Neural cell (in vitro differentiated cells): ENCODE data around the gene ROBO1. TPM values are rescaled to one million over a fixed set of nuclear protein-coding genes. Genes with fewer than 3 reads are reported as not detected.

Experiments used
- H2AFZ ChIP-seq: fragments of 200-600, 300-800 bp; sonication (generic), shearing (Covaris generic); 2 replicates; pipeline ENCODE4 v1.6.0; 2014; ENCODE audit warnings: low read depth, mild to moderate bottlenecking, antibody characterized with exemption, low read length, moderate library complexity
- H3F3A ChIP-seq: fragments of 200-600 bp; shearing (Covaris generic); 2 replicates; pipeline ENCODE4 v1.6.1; 2016; ENCODE audit warnings: mild to moderate bottlenecking, moderate library complexity, mixed read lengths, antibody characterized with exemption, low read length; ENCODE audit not compliant: insufficient read depth, poor library complexity, severe bottlenecking
- H3K27ac ChIP-seq: fragments of 200-600, 300-800 bp; sonication (generic), shearing (Covaris generic); 2 replicates; pipeline ENCODE4 v1.5.1; 2014; ENCODE audit warnings: mild to moderate bottlenecking, low read length, moderate library complexity
- H3K27me3 ChIP-seq: fragments of 300-800, 200-600 bp; sonication (generic), shearing (Covaris generic); 2 replicates; pipeline ENCODE4 v1.6.0; 2014; ENCODE audit warnings: mild to moderate bottlenecking, low read depth, low read length, moderate library complexity; ENCODE audit not compliant: insufficient read depth
- H3K36me3 ChIP-seq: fragments of 300-800, 200-600 bp; sonication (generic), shearing (Covaris generic); 2 replicates; pipeline ENCODE4 v1.5.1; 2014; ENCODE audit warnings: mild to moderate bottlenecking, antibody characterized with exemption, low read length, moderate library complexity; ENCODE audit not compliant: insufficient read depth
- H3K4me2 ChIP-seq: fragments of 300-800, 200-600 bp; sonication (generic), shearing (Covaris generic); 2 replicates; pipeline ENCODE4 v1.6.0; 2014; ENCODE audit warnings: mild to moderate bottlenecking, low read length
- H3K4me3 ChIP-seq: fragments of 300-800, 200-600 bp; sonication (generic), shearing (Covaris generic); 2 replicates; pipeline ENCODE4 v1.5.1; 2014; ENCODE audit warnings: mild to moderate bottlenecking, low read length, moderate library complexity
- H3K79me2 ChIP-seq: fragments of 200-600 bp; shearing (Covaris generic); replicated peaks from 2 replicates; pipeline ENCODE4 v1.6.0; 2014; ENCODE audit warnings: mild to moderate bottlenecking, low read length, moderate library complexity; ENCODE audit not compliant: insufficient read depth
- H3K9ac ChIP-seq: fragments of 300-800, 200-600 bp; sonication (generic), shearing (Covaris generic); 2 replicates; pipeline ENCODE4 v1.6.1; 2016; ENCODE audit warnings: mild to moderate bottlenecking, low read length, mixed read lengths
- H3K9me2 ChIP-seq: fragments of 200-600 bp; shearing (Covaris generic); 2 replicates; pipeline ENCODE4 v1.6.1; 2016; ENCODE audit warnings: mild to moderate bottlenecking, low read length, mixed read lengths; ENCODE audit not compliant: insufficient read depth
- H3K9me3 ChIP-seq: fragments of 200-600, 300-800 bp; sonication (generic), shearing (Covaris generic); 2 replicates; pipeline ENCODE4 v1.6.1; 2016; ENCODE audit warnings: mild to moderate bottlenecking, mixed run types, low read length, moderate library complexity, mixed read lengths
- H4K20me1 ChIP-seq: fragments of 200-600 bp; shearing (Covaris generic); 2 replicates; pipeline ENCODE4 v1.6.1; 2016; ENCODE audit warnings: mild to moderate bottlenecking, mixed run types; ENCODE audit not compliant: insufficient read depth
- EP300 ChIP-seq: fragments of 450-650 bp; conservative IDR thresholded peaks from 2 replicates; pipeline ENCODE4 v1.6.1; 2014; ENCODE audit warnings: antibody characterized with exemption, mild to moderate bottlenecking, moderate library complexity; ENCODE audit not compliant: poor library complexity, severe bottlenecking
- EZH2 ChIP-seq: fragments of 200-600, 300-800 bp; shearing (Covaris generic), sonication (generic); IDR thresholded peaks from 2 replicates; pipeline ENCODE4 v1.6.1; 2014; ENCODE audit warnings: antibody characterized with exemption, low read length, borderline replicate concordance, mild to moderate bottlenecking; ENCODE audit not compliant: insufficient read depth, poor library complexity, severe bottlenecking
- MXI1 ChIP-seq: fragments of 450-650 bp; conservative IDR thresholded peaks from 2 replicates; pipeline ENCODE4 v1.6.1; 2014; ENCODE audit warnings: antibody characterized with exemption, mild to moderate bottlenecking; ENCODE audit not compliant: poor library complexity, severe bottlenecking
- POLR2AphosphoS5 ChIP-seq: IDR thresholded peaks from 2 replicates; pipeline ENCODE4 v1.6.1; 2012
- RAD21 ChIP-seq: fragments of 450-650 bp; conservative IDR thresholded peaks from 2 replicates; pipeline ENCODE4 v1.6.1; 2014; ENCODE audit warnings: antibody characterized with exemption, mild to moderate bottlenecking, moderate library complexity
- SMC3 ChIP-seq: fragments of 450-650 bp; conservative IDR thresholded peaks from 2 replicates; pipeline ENCODE4 v1.6.1; 2014; ENCODE audit warnings: antibody characterized with exemption, mild to moderate bottlenecking, moderate library complexity; ENCODE audit not compliant: poor library complexity
- TAF1 ChIP-seq: IDR thresholded peaks from 2 replicates; pipeline ENCODE4 v1.6.1; 2012; ENCODE audit warnings: low read depth
- polyA plus RNA-seq: library from polyadenylated mRNA; depleted of rRNA; stranded (reverse); fragments of >200 nt; gene quantifications from 2 replicates; pipeline ENCODE4 v1.2.3, GENCODE V29; 2014
- TF ChIP-seq, protein P1 (sequence below): fragments of 450-650 bp; IDR thresholded peaks from 2 replicates; pipeline ENCODE4 v1.5.1; 2014; ENCODE audit warnings: antibody characterized with exemption, mild to moderate bottlenecking, moderate library complexity; ENCODE audit not compliant: poor library complexity, severe bottlenecking
- TF ChIP-seq, protein P2 (sequence below): IDR thresholded peaks from 2 replicates; pipeline ENCODE4 v1.6.1; 2012; ENCODE audit warnings: borderline replicate concordance

ROBO1 gene
- polyA plus RNA-seq, 1 donor from 2014 or later, result 183 TPM

DNA sequence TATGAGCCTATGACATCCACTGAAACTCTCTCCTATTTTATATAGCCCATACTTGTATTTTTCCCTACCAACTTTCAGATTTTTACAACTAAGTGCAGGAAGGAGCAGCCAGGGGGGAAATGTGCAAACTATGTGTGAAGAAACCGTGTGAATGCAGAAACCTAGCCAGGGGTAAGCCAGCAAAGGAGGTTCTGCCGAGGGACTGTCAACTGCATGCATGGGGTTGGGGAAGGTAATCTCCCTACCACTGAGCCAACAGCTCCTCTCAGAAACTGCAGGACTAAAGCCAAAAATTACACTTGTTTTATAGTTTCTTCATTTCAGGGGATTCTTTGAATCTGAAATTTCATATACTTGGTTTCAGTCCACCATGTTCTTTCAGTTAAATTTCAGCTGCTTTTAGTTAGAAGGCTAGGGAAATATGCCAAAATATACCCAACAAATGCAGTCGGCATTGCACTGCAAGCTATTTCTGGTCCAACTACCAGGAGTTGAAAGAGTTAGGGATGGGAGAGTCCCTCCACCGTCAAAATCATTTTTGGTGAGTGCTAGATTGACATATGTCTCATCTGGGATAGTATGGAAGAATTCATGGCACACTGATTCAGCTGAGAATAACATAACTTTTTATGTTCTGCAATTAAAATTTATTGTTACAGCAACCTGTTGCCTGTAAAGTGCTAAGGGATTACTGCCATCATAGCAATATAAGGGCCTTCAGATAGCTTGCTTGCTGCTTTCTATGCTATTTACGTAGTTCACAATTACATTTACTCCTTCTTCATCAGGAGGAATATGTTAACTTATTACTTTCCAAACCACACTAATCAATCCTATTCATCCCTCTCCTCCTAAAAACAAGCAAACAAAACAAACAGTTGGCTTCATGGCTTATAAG, 904.2 kb downstream of the ROBO1 start:
- Histone ChIP-seq H3K79me2 (peaks cover 20% of the 10 kb centered on the region), H3F3A (no peaks in the 10 kb centered on the region), H4K20me1 (no peaks in the 10 kb centered on the region), H3K9me3 (no peaks in the 10 kb centered on the region), H3K9me2 (no peaks in the 10 kb centered on the region), H3K27me3 (no peaks in the 10 kb centered on the region), H3K27ac (no peak overlapping the region), H3K36me3 (no peaks in the 10 kb centered on the region), H3K4me3 (no peak overlapping the region), H3K4me2 (no peak overlapping the region), H3K9ac (no peak overlapping the region), H2AFZ (no peak overlapping the region)
- TF ChIP-seq, protein P1, sequence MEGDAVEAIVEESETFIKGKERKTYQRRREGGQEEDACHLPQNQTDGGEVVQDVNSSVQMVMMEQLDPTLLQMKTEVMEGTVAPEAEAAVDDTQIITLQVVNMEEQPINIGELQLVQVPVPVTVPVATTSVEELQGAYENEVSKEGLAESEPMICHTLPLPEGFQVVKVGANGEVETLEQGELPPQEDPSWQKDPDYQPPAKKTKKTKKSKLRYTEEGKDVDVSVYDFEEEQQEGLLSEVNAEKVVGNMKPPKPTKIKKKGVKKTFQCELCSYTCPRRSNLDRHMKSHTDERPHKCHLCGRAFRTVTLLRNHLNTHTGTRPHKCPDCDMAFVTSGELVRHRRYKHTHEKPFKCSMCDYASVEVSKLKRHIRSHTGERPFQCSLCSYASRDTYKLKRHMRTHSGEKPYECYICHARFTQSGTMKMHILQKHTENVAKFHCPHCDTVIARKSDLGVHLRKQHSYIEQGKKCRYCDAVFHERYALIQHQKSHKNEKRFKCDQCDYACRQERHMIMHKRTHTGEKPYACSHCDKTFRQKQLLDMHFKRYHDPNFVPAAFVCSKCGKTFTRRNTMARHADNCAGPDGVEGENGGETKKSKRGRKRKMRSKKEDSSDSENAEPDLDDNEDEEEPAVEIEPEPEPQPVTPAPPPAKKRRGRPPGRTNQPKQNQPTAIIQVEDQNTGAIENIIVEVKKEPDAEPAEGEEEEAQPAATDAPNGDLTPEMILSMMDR, result no peak
- TF ChIP-seq POLR2AphosphoS5, result no peak
- TF ChIP-seq MXI1, result no peak
- no peak for TF ChIP-seq EP300
- no peak for TF ChIP-seq EZH2

DNA sequence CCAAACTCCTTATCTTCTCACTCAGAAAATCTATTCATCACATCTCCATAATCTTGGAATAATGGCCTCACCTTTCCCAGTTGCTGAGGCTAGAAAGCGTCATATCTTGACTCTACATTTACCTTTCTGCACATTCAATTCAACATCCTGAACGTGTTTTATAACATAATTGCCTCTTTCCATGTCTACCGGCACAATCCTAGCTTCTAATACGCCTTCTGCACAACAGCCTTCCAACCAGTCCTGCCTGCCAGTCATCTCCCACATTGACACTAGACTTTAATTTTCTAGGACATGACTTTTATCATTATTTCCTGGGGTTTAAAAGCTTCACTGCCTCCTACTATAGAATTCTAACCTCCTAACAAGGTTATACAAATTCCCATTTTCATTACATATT, 906.6 kb downstream of the ROBO1 start:
- Histone ChIP-seq H3K9me3 (no peaks in the 10 kb centered on the region), H3K27ac (peak overlapping the region; percentile 53), H3K27me3 (no peaks in the 10 kb centered on the region), H3K9ac (no peak overlapping the region), H3F3A (no peaks in the 10 kb centered on the region), H3K4me2 (no peak overlapping the region), H3K4me3 (no peak overlapping the region), H3K36me3 (no peaks in the 10 kb centered on the region), H2AFZ (no peak overlapping the region), H3K9me2 (no peaks in the 10 kb centered on the region), H3K79me2 (peaks cover 21% of the 10 kb centered on the region), H4K20me1 (no peaks in the 10 kb centered on the region)
- TF ChIP-seq EZH2, result no peak
- TF ChIP-seq, protein P2, sequence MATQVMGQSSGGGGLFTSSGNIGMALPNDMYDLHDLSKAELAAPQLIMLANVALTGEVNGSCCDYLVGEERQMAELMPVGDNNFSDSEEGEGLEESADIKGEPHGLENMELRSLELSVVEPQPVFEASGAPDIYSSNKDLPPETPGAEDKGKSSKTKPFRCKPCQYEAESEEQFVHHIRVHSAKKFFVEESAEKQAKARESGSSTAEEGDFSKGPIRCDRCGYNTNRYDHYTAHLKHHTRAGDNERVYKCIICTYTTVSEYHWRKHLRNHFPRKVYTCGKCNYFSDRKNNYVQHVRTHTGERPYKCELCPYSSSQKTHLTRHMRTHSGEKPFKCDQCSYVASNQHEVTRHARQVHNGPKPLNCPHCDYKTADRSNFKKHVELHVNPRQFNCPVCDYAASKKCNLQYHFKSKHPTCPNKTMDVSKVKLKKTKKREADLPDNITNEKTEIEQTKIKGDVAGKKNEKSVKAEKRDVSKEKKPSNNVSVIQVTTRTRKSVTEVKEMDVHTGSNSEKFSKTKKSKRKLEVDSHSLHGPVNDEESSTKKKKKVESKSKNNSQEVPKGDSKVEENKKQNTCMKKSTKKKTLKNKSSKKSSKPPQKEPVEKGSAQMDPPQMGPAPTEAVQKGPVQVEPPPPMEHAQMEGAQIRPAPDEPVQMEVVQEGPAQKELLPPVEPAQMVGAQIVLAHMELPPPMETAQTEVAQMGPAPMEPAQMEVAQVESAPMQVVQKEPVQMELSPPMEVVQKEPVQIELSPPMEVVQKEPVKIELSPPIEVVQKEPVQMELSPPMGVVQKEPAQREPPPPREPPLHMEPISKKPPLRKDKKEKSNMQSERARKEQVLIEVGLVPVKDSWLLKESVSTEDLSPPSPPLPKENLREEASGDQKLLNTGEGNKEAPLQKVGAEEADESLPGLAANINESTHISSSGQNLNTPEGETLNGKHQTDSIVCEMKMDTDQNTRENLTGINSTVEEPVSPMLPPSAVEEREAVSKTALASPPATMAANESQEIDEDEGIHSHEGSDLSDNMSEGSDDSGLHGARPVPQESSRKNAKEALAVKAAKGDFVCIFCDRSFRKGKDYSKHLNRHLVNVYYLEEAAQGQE, result peak; percentile 77
- TF ChIP-seq TAF1, result no peak
- TF ChIP-seq SMC3, result no peak
- peak; percentile 36 for TF ChIP-seq POLR2AphosphoS5
- no peak for TF ChIP-seq MXI1
- TF ChIP-seq RAD21, result no peak
